Stimulated activated naive CD4-positive, alpha-beta T cell treated with Interleukin-2 at 50 U/mL for 16 hours (primary cell): ENCODE measurements around the gene TFF3.

Experiments used
- DNase-seq: peaks from one replicate; lab custom pipeline; 2025; lab: John Stamatoyannopoulos, UW

The TFF3 gene

DNA sequence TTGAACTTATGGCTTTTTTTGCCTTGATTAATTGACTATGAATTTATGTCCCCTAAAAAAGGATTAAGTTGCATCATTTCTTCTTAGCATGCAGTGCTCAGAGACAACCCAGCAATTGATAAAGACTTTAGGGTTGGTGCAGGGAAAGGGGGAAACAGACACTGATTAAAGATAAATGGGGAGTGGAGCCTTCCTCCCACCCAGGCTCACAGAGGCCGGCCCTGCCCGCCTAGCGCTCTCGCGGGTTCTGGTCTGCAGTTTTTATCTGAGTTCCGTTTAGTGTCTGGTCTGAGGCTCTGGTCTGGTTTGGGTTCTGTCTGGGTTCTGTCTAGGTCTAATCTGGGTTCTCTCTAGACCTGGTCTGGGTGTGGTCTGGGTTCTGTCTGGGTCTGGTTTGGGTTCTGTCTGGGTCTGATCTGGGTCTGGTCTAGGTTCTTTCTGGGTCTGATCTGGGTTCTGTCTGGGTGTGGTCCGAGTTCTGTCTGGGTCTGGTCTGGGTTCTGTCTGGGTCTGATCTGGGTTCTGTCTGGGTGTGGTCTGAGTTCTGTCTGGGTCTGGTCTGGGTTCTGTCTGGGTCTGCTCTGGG is 48.1 kb downstream of the TFF3 start:
- DNase-seq, result no peak

GRCh38 chr21:42265231-42265812 is 49.9 kb downstream of the TFF3 start:
- no peak for DNase-seq

GRCh38 chr21:42264245-42265195 is 50.7 kb downstream of the TFF3 start:
- DNase-seq, result no peak

DNA sequence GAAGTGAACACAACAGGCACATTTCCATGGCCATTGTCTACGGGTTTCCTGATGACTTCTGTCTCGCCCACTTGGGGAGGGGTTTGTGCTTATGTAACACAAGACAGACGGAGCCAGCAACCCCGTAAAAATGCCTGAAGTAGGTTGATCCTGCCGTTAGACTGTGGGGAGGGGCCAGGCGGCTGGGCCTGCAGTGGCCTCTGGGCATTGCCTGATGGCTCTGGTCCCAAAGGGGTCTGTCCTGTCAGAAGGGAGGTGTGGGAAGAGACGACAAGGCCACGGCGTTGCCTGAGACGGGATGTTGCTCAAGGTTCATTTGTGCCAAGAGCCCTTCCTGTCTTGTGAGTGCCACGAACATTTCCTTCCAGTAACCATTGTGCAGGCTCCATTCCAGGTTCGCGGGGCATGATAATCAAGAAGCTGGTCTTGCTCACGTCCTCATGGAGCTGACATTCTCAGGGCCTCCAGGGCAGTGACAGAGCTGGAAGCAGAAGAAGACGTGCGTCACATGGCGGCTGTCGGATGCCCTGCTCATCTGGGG is 51.5 kb downstream of the TFF3 start:
- DNase-seq, result no peak

DNA sequence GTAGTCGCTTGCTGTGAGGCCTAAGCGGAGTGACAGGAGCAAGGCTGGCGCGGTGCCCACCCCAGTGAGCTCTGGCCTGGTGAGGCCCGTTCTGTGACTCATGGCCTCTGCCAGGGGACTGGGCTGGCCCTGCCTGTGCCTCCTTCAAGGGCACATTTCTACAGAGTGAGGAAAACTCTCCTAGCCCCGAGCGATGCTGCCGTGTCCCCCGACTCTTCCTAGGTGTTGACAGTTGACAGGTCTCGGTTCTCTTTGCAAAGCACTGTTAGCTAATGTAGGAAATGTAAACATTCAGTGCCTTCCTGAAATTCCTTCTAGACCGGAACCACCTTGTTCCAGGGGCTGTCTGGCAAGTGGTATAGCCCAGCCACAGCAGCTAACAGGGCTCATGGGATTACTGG is 52.4 kb downstream of the TFF3 start:
- no peak for DNase-seq

DNA sequence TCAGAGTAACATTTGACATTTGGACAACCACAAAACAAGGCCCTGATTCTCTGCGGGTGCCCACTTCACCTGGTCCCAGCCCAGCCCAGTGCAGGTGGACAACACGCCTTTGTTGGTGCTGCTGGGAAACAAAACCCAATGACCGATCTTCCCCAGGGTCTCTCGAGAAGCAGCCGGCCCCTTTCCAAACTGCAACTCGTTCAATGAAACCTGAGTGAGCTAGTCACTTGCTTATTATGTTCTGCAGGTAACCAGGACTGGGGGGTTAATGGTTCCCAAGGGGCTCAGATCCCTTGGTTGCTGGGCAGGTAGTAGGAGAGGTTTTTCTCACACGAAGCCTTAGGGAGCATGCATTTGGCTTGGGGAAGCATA is 53.4 kb downstream of the TFF3 start:
- no peak for DNase-seq
